ENCODE measurements around the gene PPP1R15B. TPM values are rescaled to one million over a fixed set of nuclear protein-coding genes. Genes with fewer than 3 reads are reported as not detected.

PPP1R15B gene
- total RNA-seq, 1 donor from 2014 or later: 43.2 TPM

DNA sequence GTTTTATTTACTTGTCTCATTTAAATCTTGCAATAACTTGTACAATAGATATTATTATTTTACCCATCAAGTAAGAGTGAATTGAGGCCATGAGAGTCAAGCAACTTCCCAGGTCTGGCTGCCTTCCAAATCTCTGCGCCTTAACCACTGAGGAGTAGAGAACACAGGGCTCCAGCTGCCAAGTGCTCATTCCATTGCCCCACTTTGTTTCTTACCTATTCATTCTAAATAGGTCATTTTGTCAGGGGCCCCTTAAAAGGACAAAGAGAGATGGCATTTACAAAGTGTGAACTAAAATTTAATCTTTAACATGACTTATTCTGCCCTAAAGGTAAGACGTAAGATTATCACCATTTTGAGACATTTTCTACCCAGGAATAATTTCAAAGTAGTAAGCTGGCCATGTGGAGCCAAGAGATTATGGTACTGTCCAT, 3.5 kb downstream of the PPP1R15B start:
- peaks cover 5% of the 10 kb centered on the region for H3K36me3 Mint-ChIP-seq (ENCODE audit: low read depth, unreplicated experiment)
- no peaks in the 10 kb centered on the region for H3K9me3 Mint-ChIP-seq (ENCODE audit: unreplicated experiment)
- peak overlapping the region; percentile 43 for H3K27ac Mint-ChIP-seq (ENCODE audit: unreplicated experiment)
- H3K4me1 Mint-ChIP-seq (ENCODE audit: unreplicated experiment): peaks cover 9% of the 10 kb centered on the region
- peaks cover 6% of the 10 kb centered on the region for H3K27me3 Mint-ChIP-seq (ENCODE audit: unreplicated experiment)
- TF ChIP-seq, protein P1, sequence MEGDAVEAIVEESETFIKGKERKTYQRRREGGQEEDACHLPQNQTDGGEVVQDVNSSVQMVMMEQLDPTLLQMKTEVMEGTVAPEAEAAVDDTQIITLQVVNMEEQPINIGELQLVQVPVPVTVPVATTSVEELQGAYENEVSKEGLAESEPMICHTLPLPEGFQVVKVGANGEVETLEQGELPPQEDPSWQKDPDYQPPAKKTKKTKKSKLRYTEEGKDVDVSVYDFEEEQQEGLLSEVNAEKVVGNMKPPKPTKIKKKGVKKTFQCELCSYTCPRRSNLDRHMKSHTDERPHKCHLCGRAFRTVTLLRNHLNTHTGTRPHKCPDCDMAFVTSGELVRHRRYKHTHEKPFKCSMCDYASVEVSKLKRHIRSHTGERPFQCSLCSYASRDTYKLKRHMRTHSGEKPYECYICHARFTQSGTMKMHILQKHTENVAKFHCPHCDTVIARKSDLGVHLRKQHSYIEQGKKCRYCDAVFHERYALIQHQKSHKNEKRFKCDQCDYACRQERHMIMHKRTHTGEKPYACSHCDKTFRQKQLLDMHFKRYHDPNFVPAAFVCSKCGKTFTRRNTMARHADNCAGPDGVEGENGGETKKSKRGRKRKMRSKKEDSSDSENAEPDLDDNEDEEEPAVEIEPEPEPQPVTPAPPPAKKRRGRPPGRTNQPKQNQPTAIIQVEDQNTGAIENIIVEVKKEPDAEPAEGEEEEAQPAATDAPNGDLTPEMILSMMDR (IDR thresholded peaks at IDR 0.05; ENCODE audit: unreplicated experiment): no peak
- peak overlapping the region; percentile 99 for H3K4me3 Mint-ChIP-seq (ENCODE audit: unreplicated experiment)
- no peak for DNase-seq (ENCODE audit: low spot score)

- Mint-ChIP-seq H3K4me3 (ENCODE audit: unreplicated experiment) (peak overlapping the region; percentile 99), H3K4me1 (ENCODE audit: unreplicated experiment) (peaks cover 9% of the 10 kb centered on the region), H3K27ac (ENCODE audit: unreplicated experiment) (peak overlapping the region; percentile 76), H3K36me3 (ENCODE audit: low read depth, unreplicated experiment) (peaks cover 5% of the 10 kb centered on the region), H3K27me3 (ENCODE audit: unreplicated experiment) (peaks cover 6% of the 10 kb centered on the region), H3K9me3 (ENCODE audit: unreplicated experiment) (no peaks in the 10 kb centered on the region)
- TF ChIP-seq, protein P1 (IDR thresholded peaks at IDR 0.05; ENCODE audit: unreplicated experiment): no peak
- no peak for DNase-seq (ENCODE audit: low spot score)
These were observed 4.2 kb downstream of the PPP1R15B start for GRCh38 chr1:204407295-204407971.

DNA sequence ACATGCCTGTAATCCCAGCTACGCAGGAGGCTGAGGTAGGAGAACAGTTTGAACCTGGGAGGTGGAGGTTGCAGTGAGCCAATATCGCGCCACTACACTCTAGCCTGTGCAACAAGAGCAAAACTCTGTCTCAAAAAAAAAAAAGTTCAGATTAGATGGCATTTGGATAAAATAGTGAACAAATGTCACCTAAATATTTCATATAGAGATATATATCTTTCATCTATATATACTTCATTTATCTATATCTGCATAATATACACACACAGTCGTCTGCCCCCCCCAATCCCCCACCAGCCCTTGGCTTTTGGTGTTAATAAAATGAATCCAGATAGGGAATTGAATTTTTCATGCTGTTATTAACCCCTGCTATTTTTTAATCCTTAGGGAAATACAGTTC, 5.0 kb downstream of the PPP1R15B start:
- Mint-ChIP-seq H3K9me3 (ENCODE audit: unreplicated experiment) (no peaks in the 10 kb centered on the region), H3K4me1 (ENCODE audit: unreplicated experiment) (peaks cover 9% of the 10 kb centered on the region), H3K4me3 (ENCODE audit: unreplicated experiment) (peak overlapping the region; percentile 88), H3K27ac (ENCODE audit: unreplicated experiment) (no peak overlapping the region), H3K27me3 (ENCODE audit: unreplicated experiment) (peaks cover 6% of the 10 kb centered on the region), H3K36me3 (ENCODE audit: low read depth, unreplicated experiment) (peaks cover 5% of the 10 kb centered on the region)
- no peak for DNase-seq (ENCODE audit: low spot score)
- TF ChIP-seq, protein P1 (IDR thresholded peaks at IDR 0.05; ENCODE audit: unreplicated experiment): no peak

DNA sequence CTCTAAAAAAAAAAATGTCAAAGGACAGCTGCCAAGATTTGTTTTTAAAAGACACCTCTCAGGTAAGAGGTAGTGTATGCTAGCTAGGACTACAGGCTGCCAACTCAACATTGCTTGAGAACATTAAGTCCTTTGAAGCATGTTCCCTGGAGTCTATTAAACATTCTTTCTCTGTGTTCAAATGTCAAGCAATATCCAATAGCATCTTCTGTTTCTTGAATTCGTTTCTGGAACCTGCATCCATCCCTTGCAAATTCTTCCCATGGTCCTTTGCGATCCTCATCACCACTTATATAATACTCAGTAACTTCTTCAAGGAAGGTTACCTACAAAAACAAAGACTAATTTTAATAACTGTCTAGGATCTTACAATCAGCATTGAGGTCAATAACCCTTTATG, 5.6 kb downstream of the PPP1R15B start:
- H3K27me3 Mint-ChIP-seq (ENCODE audit: unreplicated experiment): peaks cover 1% of the 10 kb centered on the region
- TF ChIP-seq, protein P1 (IDR thresholded peaks at IDR 0.05; ENCODE audit: unreplicated experiment): no peak
- H3K36me3 Mint-ChIP-seq (ENCODE audit: low read depth, unreplicated experiment): peaks cover 5% of the 10 kb centered on the region
- peak overlapping the region; percentile 69 for H3K4me3 Mint-ChIP-seq (ENCODE audit: unreplicated experiment)
- H3K4me1 Mint-ChIP-seq (ENCODE audit: unreplicated experiment): peaks cover 9% of the 10 kb centered on the region
- H3K9me3 Mint-ChIP-seq (ENCODE audit: unreplicated experiment): no peaks in the 10 kb centered on the region
- no peak overlapping the region for H3K27ac Mint-ChIP-seq (ENCODE audit: unreplicated experiment)
- DNase-seq (ENCODE audit: low spot score): no peak

GRCh38 chr1:204404629-204405028, 7.0 kb downstream of the PPP1R15B start:
- no peaks in the 10 kb centered on the region for H3K9me3 Mint-ChIP-seq (ENCODE audit: unreplicated experiment)
- peaks cover 6% of the 10 kb centered on the region for H3K4me1 Mint-ChIP-seq (ENCODE audit: unreplicated experiment)
- peaks cover 5% of the 10 kb centered on the region for H3K36me3 Mint-ChIP-seq (ENCODE audit: low read depth, unreplicated experiment)
- H3K27ac Mint-ChIP-seq (ENCODE audit: unreplicated experiment): no peak overlapping the region
- no peak for DNase-seq (ENCODE audit: low spot score)
- TF ChIP-seq, protein P1 (IDR thresholded peaks at IDR 0.05; ENCODE audit: unreplicated experiment): no peak
- no peak overlapping the region for H3K4me3 Mint-ChIP-seq (ENCODE audit: unreplicated experiment)
- no peaks in the 10 kb centered on the region for H3K27me3 Mint-ChIP-seq (ENCODE audit: unreplicated experiment)

All from endothelial cell (in vitro differentiated cells).